ENCODE results near the gene PTGES3L. TPM values are rescaled to one million over a fixed set of nuclear protein-coding genes. Genes with fewer than 3 reads are reported as not detected.

Gene PTGES3L
- total RNA-seq, 1 experiment from 2014 or later = 0.74 TPM

DNA sequence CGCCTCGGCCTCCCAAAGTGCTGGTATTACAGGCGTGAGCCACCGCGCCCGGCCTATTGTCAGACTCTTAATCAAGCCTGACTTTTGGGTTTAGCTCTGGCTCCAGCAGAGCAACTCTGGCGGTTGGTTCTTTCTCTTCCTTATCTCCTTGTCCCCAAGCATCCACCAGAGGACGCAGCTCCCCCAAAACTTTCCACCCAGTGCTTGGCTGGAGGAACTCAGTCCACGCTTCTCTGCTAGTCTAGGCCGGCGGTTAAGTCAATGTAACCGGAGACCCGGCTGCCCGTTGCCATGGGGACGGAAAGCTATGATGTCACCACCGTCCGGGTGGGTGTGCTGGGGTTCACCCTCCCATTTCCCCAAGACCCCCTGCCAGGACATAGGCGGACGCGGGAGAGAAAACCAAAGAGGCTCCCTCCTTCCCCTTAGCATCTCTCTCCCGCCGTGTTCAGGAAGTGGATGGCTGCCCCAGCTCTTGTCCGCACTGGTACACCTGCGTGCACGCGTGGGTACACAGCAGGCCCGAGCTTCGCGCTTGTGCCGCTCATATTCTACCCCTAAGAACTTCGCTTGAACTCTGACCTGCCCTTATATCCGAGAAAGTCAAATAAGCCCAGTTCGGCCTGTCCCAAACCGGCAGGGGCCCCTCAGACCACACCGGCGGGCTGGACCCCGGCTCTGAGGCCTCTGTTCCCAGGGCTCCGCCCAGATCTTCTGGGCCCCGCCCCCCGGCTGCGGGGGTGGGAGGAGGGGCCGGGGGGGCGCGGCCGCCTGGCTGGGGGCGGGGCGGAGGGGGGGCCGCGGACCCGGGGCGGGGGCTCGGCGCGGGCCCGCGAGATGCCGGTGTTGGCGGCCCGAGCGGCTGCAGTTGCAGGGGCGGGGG, 44.8 kb upstream of the PTGES3L start, which contains the start of gene RND2:
TSS of gene RND2 (plus strand) at position 825 of the 883 bp plus-strand sequence. CDS start 117 bp downstream, outside the sequence.
- CTCF ChIA-PET = interaction anchor here (0.5 to 0.6 kb wide), 3 partner anchors 23 to 94 kb away, joined by 3 to 16 read pairs (median 4); no protein-coding TSS in a partner anchor
- POLR2A ChIA-PET = interaction anchor here (0.9 kb wide), 1 partner anchor 147 kb away, joined by 3 read pairs; no protein-coding TSS in a partner anchor
- in situ Hi-C loops (cut with HindIII; ENCODE audit: low pct_unique_long_range_greater_than_20kb, low sequenced_read_pairs) (no loop called here), intact Hi-C loops (cut with micrococcal nuclease; ENCODE audit: unreplicated experiment) (no loop called here)
- Histone ChIP-seq H3K36me3 (ENCODE audit: control insufficient read depth, insufficient read depth, low read length) (no peaks in the 10 kb centered on the region; the same call in 1 of the 2 replicates), H3K27ac (ENCODE audit: low read length) (0 out of 2 replicates have a peak within 1 kb of the TSS, but pooled peaks have one; percentile 39), H3K4me3 (ENCODE audit: low read depth in 2 of 2, low read length in 2 of 2) (peak within 1 kb of the TSS; percentile 46 to 75), H3K4me1 (ENCODE audit: control insufficient read depth, insufficient read depth, low read length) (peaks cover 8% of the 10 kb centered on the region), H3K9me3 (ENCODE audit: control insufficient read depth, insufficient read depth, low read depth, low read length) (no peaks in the 10 kb centered on the region), H3K27me3 (ENCODE audit: control insufficient read depth, insufficient read depth, low read length) (no peaks in the 10 kb centered on the region)
- BruUV-seq (replicated peaks) = no TSS peak
- peak; percentile 65 for ATAC-seq
- TF ChIP-seq TCF7L2 (IDR thresholded peaks at IDR 0.05; ENCODE audit: low read depth, low read length) (no peak), SIN3A (IDR thresholded peaks at IDR 0.05; ENCODE audit: borderline replicate concordance, insufficient read depth, low read depth, low read length) (no peak), POLR2AphosphoS5 (IDR thresholded peaks at IDR 0.05; ENCODE audit: low read depth, low read length) (no peak)
- TF ChIP-seq, protein P1, sequence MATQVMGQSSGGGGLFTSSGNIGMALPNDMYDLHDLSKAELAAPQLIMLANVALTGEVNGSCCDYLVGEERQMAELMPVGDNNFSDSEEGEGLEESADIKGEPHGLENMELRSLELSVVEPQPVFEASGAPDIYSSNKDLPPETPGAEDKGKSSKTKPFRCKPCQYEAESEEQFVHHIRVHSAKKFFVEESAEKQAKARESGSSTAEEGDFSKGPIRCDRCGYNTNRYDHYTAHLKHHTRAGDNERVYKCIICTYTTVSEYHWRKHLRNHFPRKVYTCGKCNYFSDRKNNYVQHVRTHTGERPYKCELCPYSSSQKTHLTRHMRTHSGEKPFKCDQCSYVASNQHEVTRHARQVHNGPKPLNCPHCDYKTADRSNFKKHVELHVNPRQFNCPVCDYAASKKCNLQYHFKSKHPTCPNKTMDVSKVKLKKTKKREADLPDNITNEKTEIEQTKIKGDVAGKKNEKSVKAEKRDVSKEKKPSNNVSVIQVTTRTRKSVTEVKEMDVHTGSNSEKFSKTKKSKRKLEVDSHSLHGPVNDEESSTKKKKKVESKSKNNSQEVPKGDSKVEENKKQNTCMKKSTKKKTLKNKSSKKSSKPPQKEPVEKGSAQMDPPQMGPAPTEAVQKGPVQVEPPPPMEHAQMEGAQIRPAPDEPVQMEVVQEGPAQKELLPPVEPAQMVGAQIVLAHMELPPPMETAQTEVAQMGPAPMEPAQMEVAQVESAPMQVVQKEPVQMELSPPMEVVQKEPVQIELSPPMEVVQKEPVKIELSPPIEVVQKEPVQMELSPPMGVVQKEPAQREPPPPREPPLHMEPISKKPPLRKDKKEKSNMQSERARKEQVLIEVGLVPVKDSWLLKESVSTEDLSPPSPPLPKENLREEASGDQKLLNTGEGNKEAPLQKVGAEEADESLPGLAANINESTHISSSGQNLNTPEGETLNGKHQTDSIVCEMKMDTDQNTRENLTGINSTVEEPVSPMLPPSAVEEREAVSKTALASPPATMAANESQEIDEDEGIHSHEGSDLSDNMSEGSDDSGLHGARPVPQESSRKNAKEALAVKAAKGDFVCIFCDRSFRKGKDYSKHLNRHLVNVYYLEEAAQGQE (IDR thresholded peaks at IDR 0.05; ENCODE audit: insufficient read depth in 1 of 2, low read depth in 2 of 2, low read length in 1 of 2) = no peak
- TF ChIP-seq, protein P2, sequence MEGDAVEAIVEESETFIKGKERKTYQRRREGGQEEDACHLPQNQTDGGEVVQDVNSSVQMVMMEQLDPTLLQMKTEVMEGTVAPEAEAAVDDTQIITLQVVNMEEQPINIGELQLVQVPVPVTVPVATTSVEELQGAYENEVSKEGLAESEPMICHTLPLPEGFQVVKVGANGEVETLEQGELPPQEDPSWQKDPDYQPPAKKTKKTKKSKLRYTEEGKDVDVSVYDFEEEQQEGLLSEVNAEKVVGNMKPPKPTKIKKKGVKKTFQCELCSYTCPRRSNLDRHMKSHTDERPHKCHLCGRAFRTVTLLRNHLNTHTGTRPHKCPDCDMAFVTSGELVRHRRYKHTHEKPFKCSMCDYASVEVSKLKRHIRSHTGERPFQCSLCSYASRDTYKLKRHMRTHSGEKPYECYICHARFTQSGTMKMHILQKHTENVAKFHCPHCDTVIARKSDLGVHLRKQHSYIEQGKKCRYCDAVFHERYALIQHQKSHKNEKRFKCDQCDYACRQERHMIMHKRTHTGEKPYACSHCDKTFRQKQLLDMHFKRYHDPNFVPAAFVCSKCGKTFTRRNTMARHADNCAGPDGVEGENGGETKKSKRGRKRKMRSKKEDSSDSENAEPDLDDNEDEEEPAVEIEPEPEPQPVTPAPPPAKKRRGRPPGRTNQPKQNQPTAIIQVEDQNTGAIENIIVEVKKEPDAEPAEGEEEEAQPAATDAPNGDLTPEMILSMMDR (IDR thresholded peaks at IDR 0.05) = no peak; the same call in 1 of the 2 replicates
- DNase-seq (ENCODE audit: low read depth, low spot score) = peak; percentile 52

DNA sequence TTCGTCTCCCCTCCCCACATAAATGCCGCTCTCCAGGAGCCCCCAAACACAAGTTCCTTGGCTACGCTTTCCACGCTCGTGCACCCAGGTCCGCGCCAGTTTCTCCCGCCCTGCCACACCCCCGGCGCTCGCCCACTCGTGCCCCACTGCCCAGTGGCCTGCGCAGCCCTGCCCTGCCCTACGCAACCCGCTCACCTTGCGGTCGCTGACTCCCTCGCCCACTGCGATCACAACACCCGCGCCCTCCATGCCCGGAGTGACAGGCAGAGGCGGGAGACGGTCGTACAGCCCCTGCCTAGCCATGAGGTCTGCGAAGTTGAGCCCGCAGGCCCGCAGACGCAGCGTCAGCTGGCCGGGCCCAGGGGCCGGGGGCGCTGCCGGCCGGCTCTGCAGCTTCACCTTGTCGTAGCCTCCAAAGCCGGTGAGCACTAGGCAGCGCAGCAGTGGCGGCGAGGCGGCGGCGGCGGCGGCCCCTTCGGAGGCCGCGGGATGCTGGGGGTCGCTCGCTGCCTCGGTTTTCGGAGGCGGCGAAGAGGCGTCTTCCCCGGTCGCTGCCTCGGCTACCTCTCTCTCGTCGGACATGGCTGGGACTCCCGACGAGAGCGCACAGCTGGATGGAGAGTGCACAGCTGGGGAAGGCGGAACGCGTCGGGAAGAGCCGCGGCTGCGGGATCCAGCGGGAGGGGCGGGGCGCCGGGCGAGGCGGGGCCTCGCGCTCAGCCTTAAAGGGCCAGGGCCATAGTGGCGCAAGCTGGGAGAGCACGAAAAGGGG, 42.0 kb upstream of the PTGES3L start, which contains the start of gene VAT1:
TSS of gene VAT1 (minus strand) at position 645 of the 772 bp plus-strand sequence. CDS start at position 582, 63 bp downstream.
- TF ChIP-seq POLR2AphosphoS5 (IDR thresholded peaks at IDR 0.05; ENCODE audit: low read depth, low read length) (no peak), SIN3A (IDR thresholded peaks at IDR 0.05; ENCODE audit: borderline replicate concordance, insufficient read depth, low read depth, low read length) (0 out of 2 replicates have a peak, but pooled peaks have one; percentile 22), TCF7L2 (IDR thresholded peaks at IDR 0.05; ENCODE audit: low read depth, low read length) (no peak)
- TF ChIP-seq, protein P1 (IDR thresholded peaks at IDR 0.05; ENCODE audit: insufficient read depth in 1 of 2, low read depth in 2 of 2, low read length in 1 of 2) = no peak
- TF ChIP-seq, protein P2 (IDR thresholded peaks at IDR 0.05) = no peak

More for the DNA sequence above, 42.0 kb upstream of the PTGES3L start, which contains the start of gene VAT1:
- BruUV-seq (replicated peaks) = no TSS peak
- H3K4me3 ChIP-seq (ENCODE audit: low read depth in 2 of 2, low read length in 2 of 2) = peak within 1 kb of the TSS; percentile 71 to 87
- peaks cover 12% of the 10 kb centered on the region for H3K4me1 ChIP-seq (ENCODE audit: control insufficient read depth, insufficient read depth, low read length)
- ChIA-PET POLR2A (interaction anchor here (0.6 to 0.7 kb wide), 2 partner anchors 12 to 255 kb away, joined by 4 to 8 read pairs; no protein-coding TSS in a partner anchor), CTCF (interaction anchor here (0.6 to 0.7 kb wide), 2 partner anchors 10 to 19 kb away, joined by 8 to 11 read pairs; no protein-coding TSS in a partner anchor)
- intact Hi-C loops (cut with micrococcal nuclease; ENCODE audit: unreplicated experiment) (no loop called here), in situ Hi-C loops (cut with HindIII; ENCODE audit: low pct_unique_long_range_greater_than_20kb, low sequenced_read_pairs) (no loop called here)
- H3K27me3 ChIP-seq (ENCODE audit: control insufficient read depth, insufficient read depth, low read length) = no peaks in the 10 kb centered on the region
- no peaks in the 10 kb centered on the region for H3K9me3 ChIP-seq (ENCODE audit: control insufficient read depth, insufficient read depth, low read depth, low read length)
- DNase-seq (ENCODE audit: low read depth, low spot score) (no peak), ATAC-seq (peak; percentile 88)
- no peaks in the 10 kb centered on the region; the same call in 1 of the 2 replicates for H3K36me3 ChIP-seq (ENCODE audit: control insufficient read depth, insufficient read depth, low read length)
- H3K27ac ChIP-seq (ENCODE audit: low read length) = peak within 1 kb of the TSS; percentile 82
